ENCODE data around the gene MSMB.

GRCh38 chr10:46019569-46020343 lies 26.3 kb downstream of the MSMB start:
- TF ChIP-seq POLR2AphosphoS5 (IDR thresholded peaks at IDR 0.05; ENCODE audit: low read depth, low read length) (no peak), POLR2A (IDR thresholded peaks at IDR 0.05; ENCODE audit: low read depth, low read length) (no peak)

Measured in GM12892 (cell line).